ENCODE measurements around the gene CXCL8. TPM values are rescaled to one million over a fixed set of nuclear protein-coding genes. Genes with fewer than 3 reads are reported as not detected.

The CXCL8 gene
- total RNA-seq, 2 donors from 2014 or later, result 0.89 to 4.7 TPM

- H3K36me3 ChIP-seq, result no peaks in the 10 kb centered on the region
- H3K4me1 ChIP-seq, result no peaks in the 10 kb centered on the region
- DNase-seq, result no peak
- H3K27ac ChIP-seq, result no peak overlapping the region
- no peak overlapping the region for H3K9ac ChIP-seq (ENCODE audit: low read depth in 2 of 2, low read length in 2 of 2)
- TF ChIP-seq CTCF (IDR thresholded peaks at IDR 0.05), result no peak
- intact Hi-C loops (cut with DNase I), result no loop called here
- H3K27me3 ChIP-seq, result no peaks in the 10 kb centered on the region
- H3K4me3 ChIP-seq, result no peak overlapping the region
- H3K9me3 ChIP-seq, result no peaks in the 10 kb centered on the region
Measured at GRCh38 chr4:73752424-73752823, 12.1 kb downstream of the CXCL8 start.

- H3K4me3 ChIP-seq, result no peak overlapping the region
- no peaks in the 10 kb centered on the region for H3K9me3 ChIP-seq
- no peak overlapping the region for H3K9ac ChIP-seq (ENCODE audit: low read depth in 2 of 2, low read length in 2 of 2)
- no peak for DNase-seq
- H3K27me3 ChIP-seq, result no peaks in the 10 kb centered on the region
- H3K27ac ChIP-seq, result no peak overlapping the region
- intact Hi-C loops (cut with DNase I), result no loop called here
- no peak for TF ChIP-seq CTCF (IDR thresholded peaks at IDR 0.05)
- no peaks in the 10 kb centered on the region for H3K4me1 ChIP-seq
- no peaks in the 10 kb centered on the region for H3K36me3 ChIP-seq
Measured at GRCh38 chr4:73753215-73753614, 12.8 kb downstream of the CXCL8 start.

- no peaks in the 10 kb centered on the region for H3K9me3 ChIP-seq
- DNase-seq, result no peak
- H3K27me3 ChIP-seq, result no peaks in the 10 kb centered on the region
- H3K4me1 ChIP-seq, result no peaks in the 10 kb centered on the region
- no peak overlapping the region for H3K9ac ChIP-seq (ENCODE audit: low read depth in 2 of 2, low read length in 2 of 2)
- TF ChIP-seq CTCF (IDR thresholded peaks at IDR 0.05), result no peak
- intact Hi-C loops (cut with DNase I), result no loop called here
- H3K27ac ChIP-seq, result no peak overlapping the region
- H3K4me3 ChIP-seq, result no peak overlapping the region
- H3K36me3 ChIP-seq, result no peaks in the 10 kb centered on the region
Measured at GRCh38 chr4:73754934-73755333, 14.6 kb downstream of the CXCL8 start.

- intact Hi-C loops (cut with DNase I), result no loop called here
- H3K27ac ChIP-seq, result no peak overlapping the region
- H3K36me3 ChIP-seq, result no peaks in the 10 kb centered on the region
- H3K4me1 ChIP-seq, result no peaks in the 10 kb centered on the region
- no peak overlapping the region for H3K9ac ChIP-seq (ENCODE audit: low read depth in 2 of 2, low read length in 2 of 2)
- DNase-seq, result no peak
- TF ChIP-seq CTCF (IDR thresholded peaks at IDR 0.05), result no peak
- H3K27me3 ChIP-seq, result no peaks in the 10 kb centered on the region
- no peaks in the 10 kb centered on the region for H3K9me3 ChIP-seq
- H3K4me3 ChIP-seq, result no peak overlapping the region
Measured at GRCh38 chr4:73759357-73759756, 19.0 kb downstream of the CXCL8 start.

- DNase-seq, result no peak
- Histone ChIP-seq H3K36me3 (no peaks in the 10 kb centered on the region), H3K27me3 (no peaks in the 10 kb centered on the region), H3K27ac (no peak overlapping the region), H3K4me3 (no peak overlapping the region), H3K9me3 (no peaks in the 10 kb centered on the region), H3K9ac (ENCODE audit: low read depth in 2 of 2, low read length in 2 of 2) (no peak overlapping the region), H3K4me1 (no peaks in the 10 kb centered on the region)
- intact Hi-C loops (cut with DNase I), result no loop called here
- TF ChIP-seq CTCF (IDR thresholded peaks at IDR 0.05), result no peak
Measured at GRCh38 chr4:73761856-73762255, 21.5 kb downstream of the CXCL8 start.

- DNase-seq, result no peak
- Histone ChIP-seq H3K9me3 (no peaks in the 10 kb centered on the region), H3K4me3 (no peak overlapping the region), H3K36me3 (no peaks in the 10 kb centered on the region), H3K27ac (no peak overlapping the region), H3K4me1 (no peaks in the 10 kb centered on the region), H3K9ac (ENCODE audit: low read depth in 2 of 2, low read length in 2 of 2) (no peak overlapping the region), H3K27me3 (no peaks in the 10 kb centered on the region)
- no peak for TF ChIP-seq CTCF (IDR thresholded peaks at IDR 0.05)
- intact Hi-C loops (cut with DNase I), result no loop called here
Measured at GRCh38 chr4:73762409-73762808, 22.0 kb downstream of the CXCL8 start.

Data from colonic mucosa (tissue), 4 donors.